K562 (cell line): ENCODE results near the gene MAPK1IP1L. TPM values are rescaled to one million over a fixed set of nuclear protein-coding genes. Genes with fewer than 3 reads are reported as not detected.
A peak's percentile ranks its signal among the peaks of the same experiment; 100 is the strongest.

Experiments used
- ASH1L ChIP-seq: fragments of 450-650 bp; IDR thresholded peaks from 2 replicates; pipeline ENCODE4 v1.6.1; 2018; ENCODE audit warnings: borderline replicate concordance, mild to moderate bottlenecking, low read depth; ENCODE audit not compliant: partially characterized antibody
- CBX2 ChIP-seq: fragments of 200-600 bp; sonication (generic); IDR thresholded peaks from one replicate; pipeline ENCODE4 v1.6.1; 2012; ENCODE audit warnings: mild to moderate bottlenecking, low read length, inconsistent platforms; ENCODE audit not compliant: insufficient read depth, poor library complexity, severe bottlenecking
- FOSL1 ChIP-seq: fragments of 200-800 bp; sonication (Bioruptor generic); conservative IDR thresholded peaks from 2 replicates; pipeline ENCODE4 v1.6.1; 2016; ENCODE audit warnings: missing genetic modification characterization, missing compliant biosample characterization
- NR4A1 ChIP-seq, 2 experiments: fragments of 250-450 bp in 1 of 2; fragments of 450-650 bp in 1 of 2; sonication (Bioruptor Pico) in 1 of 2; IDR thresholded peaks; 2 replicates each; pipeline versions ENCODE4 v1.4.0 to v1.6.1; 2016 to 2020; ENCODE audit warnings: mild to moderate bottlenecking in 2 of 2, missing compliant biosample characterization in 1 of 2, missing genetic modification characterization in 1 of 2, moderate library complexity in 1 of 2
- SAFB ChIP-seq: fragments of 200-400 bp; formaldehyde crosslinking; IDR thresholded peaks from 2 replicates; pipeline ENCODE4 v1.6.1; 2017; ENCODE audit warnings: low read depth, low read length, borderline replicate concordance
- SMC3 ChIP-seq: conservative IDR thresholded peaks from 2 replicates; pipeline ENCODE4 v1.6.1; 2011; ENCODE audit warnings: low read depth, low read length, improper control_type of control experiment; ENCODE audit not compliant: insufficient read depth
- STAT5B ChIP-seq: fragments of 250-450 bp; sonication (Bioruptor Pico); IDR thresholded peaks from 2 replicates; pipeline ENCODE4 v1.8.0; 2021; ENCODE audit warnings: mild to moderate bottlenecking, inconsistent platforms
- SUPT5H ChIP-seq: fragments of 450-650 bp; IDR thresholded peaks from 2 replicates; pipeline ENCODE4 v1.6.1; 2016
- ZC3H4 ChIP-seq: sonication (generic); formaldehyde crosslinking; IDR thresholded peaks from 2 replicates; pipeline ENCODE4 v1.9.0; 2021; ENCODE audit warnings: missing genetic modification reagents, borderline replicate concordance
- polyA plus RNA-seq, 8 experiments: library from polyadenylated mRNA; depleted of rRNA in 4 of 8; stranded (reverse) in 5 of 8; unstranded in 3 of 8; fragments of >200 nt; fragmentation: Nextera tagmentation in 2 of 8; fragmentation: Illumina TruSeq in 1 of 8; extraction: Ambion mirVana in 2 of 8; extraction: Trizol in 1 of 8; gene quantifications; 2 replicates each; pipeline versions ENCODE4 v1.2.1 to v1.2.3, GENCODE V29; 2011 to 2014; ENCODE audit warnings: inconsistent platforms in 1 of 8, missing spikeins in 1 of 8
- total RNA-seq, 7 experiments: library from RNA; depleted of rRNA in 6 of 7; stranded (reverse); fragments of >200 nt in 6 of 7; fragmentation: Illumina TruSeq in 2 of 7; extraction: Trizol in 2 of 7; gene quantifications; 2 replicates each; pipeline versions ENCODE4 v1.2.1 to v1.2.3, GENCODE V29; 2011 to 2021; ENCODE audit warnings: low replicate concordance in 1 of 7
- TF ChIP-seq, protein P1 (sequence below): fragments of 450-650 bp; formaldehyde crosslinking; IDR thresholded peaks from 2 replicates; pipeline ENCODE4 v1.4.0; 2020; ENCODE audit warnings: mild to moderate bottlenecking, moderate library complexity
- TF ChIP-seq, protein P2 (sequence below): sonication (generic); formaldehyde crosslinking; IDR thresholded peaks from 2 replicates; pipeline ENCODE4 v1.8.0; 2022; ENCODE audit warnings: missing genetic modification reagents, mild to moderate bottlenecking, borderline replicate concordance
- TF ChIP-seq, protein P3 (sequence below): fragments of 450-650 bp; IDR thresholded peaks from 2 replicates; pipeline ENCODE4 v1.7.0; 2016; ENCODE audit warnings: borderline replicate concordance
- TF ChIP-seq, protein P4 (sequence below): sonication (generic); formaldehyde crosslinking; IDR thresholded peaks from 2 replicates; pipeline ENCODE4 v1.8.0; 2022; ENCODE audit warnings: mild to moderate bottlenecking, missing genetic modification reagents
- TF ChIP-seq, protein P5 (sequence below): fragments of 250-450 bp; sonication (Bioruptor Pico); IDR thresholded peaks from 2 replicates; pipeline ENCODE4 v1.5.0; 2022; ENCODE audit warnings: mild to moderate bottlenecking

Gene MAPK1IP1L
- total and polyA plus RNA-seq, 9 of the 15 experiments (the other 6 are each of a cell fraction or from before 2014, with no cell fraction given): 32.7 to 99.4 (median 49.8) TPM

DNA sequence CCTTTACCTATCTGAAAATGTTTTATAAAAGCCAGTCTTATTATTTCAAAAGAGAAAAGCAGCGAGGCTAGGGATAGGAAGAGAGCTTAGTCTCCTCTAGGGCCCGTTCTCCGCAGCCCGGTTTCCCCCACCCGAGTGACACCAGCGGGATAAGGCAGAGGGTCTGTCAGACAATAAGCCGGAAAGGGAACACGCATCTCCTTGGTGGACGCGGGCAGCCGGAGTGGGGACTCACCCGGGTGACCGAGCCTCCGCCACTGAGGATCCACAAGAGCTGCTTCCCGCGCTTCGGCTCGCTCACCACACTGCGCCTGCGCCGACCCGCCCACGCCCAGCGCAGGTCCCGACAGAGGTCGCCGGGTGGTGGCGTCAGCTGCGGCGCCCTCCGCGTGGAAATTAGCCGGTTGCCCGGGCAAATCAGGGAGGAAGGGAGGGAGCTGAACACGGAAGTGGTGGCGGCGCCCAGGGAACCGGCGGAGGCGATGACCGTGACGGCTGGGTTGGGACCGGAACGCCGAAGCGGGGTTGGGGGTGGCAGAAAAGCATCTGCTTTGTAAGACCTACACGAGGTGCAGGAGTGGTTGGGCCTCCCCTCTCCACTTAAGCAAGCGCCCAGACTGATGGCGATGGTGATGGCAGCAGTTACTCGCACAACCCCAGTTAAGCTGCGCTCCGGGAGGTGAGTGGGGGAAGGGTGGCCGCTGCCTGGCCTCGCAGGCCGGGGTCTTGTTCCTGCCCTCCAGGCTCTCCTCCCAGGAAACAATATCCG is 24.5 kb upstream of the MAPK1IP1L start, which contains the start of the genes SOCS4 and WDHD1 (continued):
- TF ChIP-seq NR4A1 (CRISPR knock-in tag; IDR thresholded peaks at IDR 0.05) (no peak), NR4A1 (tag; IDR thresholded peaks at IDR 0.05) (no peak), CBX2 (no peak), SMC3 (no peak), FOSL1 (tag) (no peak; the same call in 1 of the 2 replicates), ZC3H4 (CRISPR knock-in tag) (no peak), SUPT5H (peak; percentile 88), SAFB (0 out of 2 replicates have a peak, but pooled peaks have one; percentile 57), ASH1L (no peak), STAT5B (CRISPR knock-in tag) (no peak)
- TF ChIP-seq, protein P1, sequence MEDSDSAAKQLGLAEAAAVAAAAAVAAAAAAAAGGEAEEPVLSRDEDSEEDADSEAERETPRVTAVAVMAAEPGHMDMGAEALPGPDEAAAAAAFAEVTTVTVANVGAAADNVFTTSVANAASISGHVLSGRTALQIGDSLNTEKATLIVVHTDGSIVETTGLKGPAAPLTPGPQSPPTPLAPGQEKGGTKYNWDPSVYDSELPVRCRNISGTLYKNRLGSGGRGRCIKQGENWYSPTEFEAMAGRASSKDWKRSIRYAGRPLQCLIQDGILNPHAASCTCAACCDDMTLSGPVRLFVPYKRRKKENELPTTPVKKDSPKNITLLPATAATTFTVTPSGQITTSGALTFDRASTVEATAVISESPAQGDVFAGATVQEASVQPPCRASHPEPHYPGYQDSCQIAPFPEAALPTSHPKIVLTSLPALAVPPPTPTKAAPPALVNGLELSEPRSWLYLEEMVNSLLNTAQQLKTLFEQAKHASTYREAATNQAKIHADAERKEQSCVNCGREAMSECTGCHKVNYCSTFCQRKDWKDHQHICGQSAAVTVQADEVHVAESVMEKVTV (CRISPR knock-in tag): no peak
- TF ChIP-seq, protein P2, sequence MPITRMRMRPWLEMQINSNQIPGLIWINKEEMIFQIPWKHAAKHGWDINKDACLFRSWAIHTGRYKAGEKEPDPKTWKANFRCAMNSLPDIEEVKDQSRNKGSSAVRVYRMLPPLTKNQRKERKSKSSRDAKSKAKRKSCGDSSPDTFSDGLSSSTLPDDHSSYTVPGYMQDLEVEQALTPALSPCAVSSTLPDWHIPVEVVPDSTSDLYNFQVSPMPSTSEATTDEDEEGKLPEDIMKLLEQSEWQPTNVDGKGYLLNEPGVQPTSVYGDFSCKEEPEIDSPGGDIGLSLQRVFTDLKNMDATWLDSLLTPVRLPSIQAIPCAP (CRISPR knock-in tag): no peak
- TF ChIP-seq, protein P3, sequence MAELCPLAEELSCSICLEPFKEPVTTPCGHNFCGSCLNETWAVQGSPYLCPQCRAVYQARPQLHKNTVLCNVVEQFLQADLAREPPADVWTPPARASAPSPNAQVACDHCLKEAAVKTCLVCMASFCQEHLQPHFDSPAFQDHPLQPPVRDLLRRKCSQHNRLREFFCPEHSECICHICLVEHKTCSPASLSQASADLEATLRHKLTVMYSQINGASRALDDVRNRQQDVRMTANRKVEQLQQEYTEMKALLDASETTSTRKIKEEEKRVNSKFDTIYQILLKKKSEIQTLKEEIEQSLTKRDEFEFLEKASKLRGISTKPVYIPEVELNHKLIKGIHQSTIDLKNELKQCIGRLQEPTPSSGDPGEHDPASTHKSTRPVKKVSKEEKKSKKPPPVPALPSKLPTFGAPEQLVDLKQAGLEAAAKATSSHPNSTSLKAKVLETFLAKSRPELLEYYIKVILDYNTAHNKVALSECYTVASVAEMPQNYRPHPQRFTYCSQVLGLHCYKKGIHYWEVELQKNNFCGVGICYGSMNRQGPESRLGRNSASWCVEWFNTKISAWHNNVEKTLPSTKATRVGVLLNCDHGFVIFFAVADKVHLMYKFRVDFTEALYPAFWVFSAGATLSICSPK: no peak
- TF ChIP-seq, protein P4, sequence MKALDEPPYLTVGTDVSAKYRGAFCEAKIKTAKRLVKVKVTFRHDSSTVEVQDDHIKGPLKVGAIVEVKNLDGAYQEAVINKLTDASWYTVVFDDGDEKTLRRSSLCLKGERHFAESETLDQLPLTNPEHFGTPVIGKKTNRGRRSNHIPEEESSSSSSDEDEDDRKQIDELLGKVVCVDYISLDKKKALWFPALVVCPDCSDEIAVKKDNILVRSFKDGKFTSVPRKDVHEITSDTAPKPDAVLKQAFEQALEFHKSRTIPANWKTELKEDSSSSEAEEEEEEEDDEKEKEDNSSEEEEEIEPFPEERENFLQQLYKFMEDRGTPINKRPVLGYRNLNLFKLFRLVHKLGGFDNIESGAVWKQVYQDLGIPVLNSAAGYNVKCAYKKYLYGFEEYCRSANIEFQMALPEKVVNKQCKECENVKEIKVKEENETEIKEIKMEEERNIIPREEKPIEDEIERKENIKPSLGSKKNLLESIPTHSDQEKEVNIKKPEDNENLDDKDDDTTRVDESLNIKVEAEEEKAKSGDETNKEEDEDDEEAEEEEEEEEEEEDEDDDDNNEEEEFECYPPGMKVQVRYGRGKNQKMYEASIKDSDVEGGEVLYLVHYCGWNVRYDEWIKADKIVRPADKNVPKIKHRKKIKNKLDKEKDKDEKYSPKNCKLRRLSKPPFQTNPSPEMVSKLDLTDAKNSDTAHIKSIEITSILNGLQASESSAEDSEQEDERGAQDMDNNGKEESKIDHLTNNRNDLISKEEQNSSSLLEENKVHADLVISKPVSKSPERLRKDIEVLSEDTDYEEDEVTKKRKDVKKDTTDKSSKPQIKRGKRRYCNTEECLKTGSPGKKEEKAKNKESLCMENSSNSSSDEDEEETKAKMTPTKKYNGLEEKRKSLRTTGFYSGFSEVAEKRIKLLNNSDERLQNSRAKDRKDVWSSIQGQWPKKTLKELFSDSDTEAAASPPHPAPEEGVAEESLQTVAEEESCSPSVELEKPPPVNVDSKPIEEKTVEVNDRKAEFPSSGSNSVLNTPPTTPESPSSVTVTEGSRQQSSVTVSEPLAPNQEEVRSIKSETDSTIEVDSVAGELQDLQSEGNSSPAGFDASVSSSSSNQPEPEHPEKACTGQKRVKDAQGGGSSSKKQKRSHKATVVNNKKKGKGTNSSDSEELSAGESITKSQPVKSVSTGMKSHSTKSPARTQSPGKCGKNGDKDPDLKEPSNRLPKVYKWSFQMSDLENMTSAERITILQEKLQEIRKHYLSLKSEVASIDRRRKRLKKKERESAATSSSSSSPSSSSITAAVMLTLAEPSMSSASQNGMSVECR (CRISPR knock-in tag): peak; percentile 88
- TF ChIP-seq, protein P5, sequence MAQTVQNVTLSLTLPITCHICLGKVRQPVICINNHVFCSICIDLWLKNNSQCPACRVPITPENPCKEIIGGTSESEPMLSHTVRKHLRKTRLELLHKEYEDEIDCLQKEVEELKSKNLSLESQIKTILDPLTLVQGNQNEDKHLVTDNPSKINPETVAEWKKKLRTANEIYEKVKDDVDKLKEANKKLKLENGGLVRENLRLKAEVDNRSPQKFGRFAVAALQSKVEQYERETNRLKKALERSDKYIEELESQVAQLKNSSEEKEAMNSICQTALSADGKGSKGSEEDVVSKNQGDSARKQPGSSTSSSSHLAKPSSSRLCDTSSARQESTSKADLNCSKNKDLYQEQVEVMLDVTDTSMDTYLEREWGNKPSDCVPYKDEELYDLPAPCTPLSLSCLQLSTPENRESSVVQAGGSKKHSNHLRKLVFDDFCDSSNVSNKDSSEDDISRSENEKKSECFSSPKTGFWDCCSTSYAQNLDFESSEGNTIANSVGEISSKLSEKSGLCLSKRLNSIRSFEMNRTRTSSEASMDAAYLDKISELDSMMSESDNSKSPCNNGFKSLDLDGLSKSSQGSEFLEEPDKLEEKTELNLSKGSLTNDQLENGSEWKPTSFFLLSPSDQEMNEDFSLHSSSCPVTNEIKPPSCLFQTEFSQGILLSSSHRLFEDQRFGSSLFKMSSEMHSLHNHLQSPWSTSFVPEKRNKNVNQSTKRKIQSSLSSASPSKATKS (CRISPR knock-in tag): no peak
